Stomach (tissue), 9 donors: ENCODE data around the gene LRMDA. TPM values are rescaled to one million over a fixed set of nuclear protein-coding genes. Genes with fewer than 3 reads are reported as not detected.

Source experiments
- DNase-seq, 2 donors: peaks; one replicate each; pipeline versions ENCODE4 v3.0.0 to v3.0.0-alpha.2; 2013 to 2019
- H3K27ac ChIP-seq, 5 donors: fragments of 200-600 bp in 4 of 5; sonication (generic) in 4 of 5; one replicate each; pipeline ENCODE4 v1.5.1; 2013 to 2019; ENCODE audit warnings: mild to moderate bottlenecking in 1 of 5, moderate library complexity in 1 of 5
- H3K27me3 ChIP-seq, 3 donors: fragments of 200-600 bp; sonication (generic); one replicate each; pipeline ENCODE4 v1.5.1; 2017 to 2019; ENCODE audit warnings: mixed run types in 1 of 3
- H3K36me3 ChIP-seq, 4 donors: fragments of 200-600 bp; sonication (generic); 1 replicate in 3 of 4; 2 replicates in 1 of 4; pipeline ENCODE4 v1.5.1; 2016 to 2019
- H3K4me1 ChIP-seq, 4 donors: fragments of 200-600 bp; sonication (generic); one replicate each; pipeline ENCODE4 v1.5.1; 2016 to 2019
- H3K4me3 ChIP-seq, 4 donors: fragments of 200-600 bp; sonication (generic) in 3 of 4; one replicate each; pipeline ENCODE4 v1.5.1; 2016 to 2019; ENCODE audit warnings: mild to moderate bottlenecking in 1 of 4
- H3K9me3 ChIP-seq, 4 donors: fragments of 200-600 bp; sonication (generic); one replicate each; pipeline ENCODE4 v1.5.1; 2016 to 2019
- CTCF ChIP-seq, 7 experiments: fragments of 450-650 bp in 4 of 7; fragments of 200-600 bp in 3 of 7; sonication (generic) in 3 of 7; IDR thresholded peaks; one replicate each; pipeline ENCODE4 v1.5.1; 2016 to 2019; ENCODE audit warnings: antibody characterized with exemption in 7 of 7, control low read depth in 2 of 7, mild to moderate bottlenecking in 1 of 7
- EP300 ChIP-seq: sonication (generic); formaldehyde crosslinking; IDR thresholded peaks from one replicate; pipeline ENCODE4 v1.6.1; 2017; ENCODE audit warnings: antibody characterized with exemption
- POLR2A ChIP-seq, 4 donors: fragments of 450-650 bp; IDR thresholded peaks; one replicate each; pipeline ENCODE4 v1.6.1; 2016; ENCODE audit warnings: antibody characterized with exemption in 4 of 4, control low read depth in 2 of 4, mild to moderate bottlenecking in 1 of 4, moderate library complexity in 1 of 4
- POLR2AphosphoS5 ChIP-seq, 3 donors: sonication (generic); formaldehyde crosslinking; IDR thresholded peaks; one replicate each; pipeline ENCODE4 v1.6.1; 2016; ENCODE audit warnings: antibody characterized with exemption in 3 of 3
- WGBS, 5 donors: extraction: QIAGEN DNeasy Blood & Tissue Kit in 3 of 5; methylation state at CpG; one replicate each; pipeline versions ENCODE4 v1.1.5 to v1.1.7; 2013 to 2018; 5-methylcytosine and 5-hydroxymethylcytosine counted together
- intact Hi-C: fragments of 100-400 bp; cut with DNase I; formaldehyde crosslinking; loops from one replicate; pipeline ENCODE4 v1.15.1; 2023; ENCODE audit warnings: low total_unique reads
- polyA plus RNA-seq, 3 donors: library from polyadenylated mRNA; stranded (reverse); fragments of 200-250 nt; gene quantifications; one replicate each; pipeline ENCODE4 v1.2.3, GENCODE V29; 2013
- total RNA-seq, 5 donors: library from RNA; depleted of rRNA; stranded (reverse); fragments of >200 nt; gene quantifications; one replicate each; pipeline versions ENCODE4 v1.1.0 to v1.2.3, GENCODE V29; 2014 to 2016
- donor health status: healthy with polysubstance abuse.
- donor health status: Bipolar disorder and iron deficiency.
- donor health status: healthy.

The LRMDA gene
- total and polyA plus RNA-seq, 8 donors: 1.3 to 30.2 (median 13.6) TPM; not detected in 1

GRCh38 chr10:75399461-75400162 is 31.8 kb upstream of the LRMDA start:
- peaks cover 15 to 53% (median 45%) of the 10 kb centered on the region in 4 donors for H3K4me1 ChIP-seq
- no peaks in the 10 kb centered on the region for H3K9me3 ChIP-seq
- peak overlapping the region; percentile 92 to 99 (median 96) for H3K27ac ChIP-seq
- DNase-seq: peak; percentile 84 to 93
- 0 to 4% (median 3%) methylated on average over 3 to 71 of the region's 71 CpGs; no CpG with 5 or more reads in 1 of the 5 donors for WGBS, 5 donors
- H3K4me3 ChIP-seq: peak overlapping the region; percentile 75 to 98 (median 87)
- intact Hi-C loops: loop anchor here (10.0 kb wide), 1 partner anchor 635 kb away; no protein-coding TSS in a partner anchor
- TF ChIP-seq POLR2A (IDR thresholded peaks at IDR 0.05) (no peak), EP300 (no peak), CTCF (IDR thresholded peaks at IDR 0.05) (peak in 4 of 7 experiments; percentile 11 to 77 (median 53)), POLR2AphosphoS5 (IDR thresholded peaks at IDR 0.05) (no peak)
- H3K27me3 ChIP-seq: peaks cover 0 to 49% (median 0%) of the 10 kb centered on the region in 3 donors
- peaks cover 6 to 19% (median 12%) of the 10 kb centered on the region in 4 donors for H3K36me3 ChIP-seq

- intact Hi-C loops: no loop called here
- DNase-seq: no peak
- Histone ChIP-seq H3K27me3 (peaks cover 0 to 50% (median 0%) of the 10 kb centered on the region in 3 donors), H3K9me3 (no peaks in the 10 kb centered on the region), H3K4me1 (peaks cover 14 to 58% (median 45%) of the 10 kb centered on the region in 4 donors), H3K27ac (peak overlapping the region; percentile 92 to 99 (median 96)), H3K36me3 (peaks cover 6 to 18% (median 12%) of the 10 kb centered on the region in 4 donors), H3K4me3 (peak overlapping the region; percentile 75 to 98 (median 87))
- no peak for TF ChIP-seq POLR2AphosphoS5 (IDR thresholded peaks at IDR 0.05)
- no peak for TF ChIP-seq POLR2A (IDR thresholded peaks at IDR 0.05)
- no peak for TF ChIP-seq CTCF (IDR thresholded peaks at IDR 0.05)
- TF ChIP-seq EP300: no peak
- WGBS, 5 donors: 0 to 2% (median 1%) methylated on average over 24 to 39 of the region's 39 CpGs
Measured at GRCh38 chr10:75400163-75400770, 31.2 kb upstream of the LRMDA start.

GRCh38 chr10:75400771-75401568 is 30.5 kb upstream of the LRMDA start:
- H3K27ac ChIP-seq: peak overlapping the region; percentile 92 to 99 (median 96)
- H3K36me3 ChIP-seq: peaks cover 6 to 18% (median 12%) of the 10 kb centered on the region in 4 donors
- H3K27me3 ChIP-seq: peaks cover 0 to 50% (median 0%) of the 10 kb centered on the region in 3 donors
- peak; percentile 58 to 84 for DNase-seq
- peak overlapping the region; percentile 75 to 98 (median 87) for H3K4me3 ChIP-seq
- 0 to 2% (median 1%) methylated on average over 34 to 68 of the region's 68 CpGs for whole genome bisulfite sequencing, 5 donors
- intact Hi-C loops: no loop called here
- H3K4me1 ChIP-seq: peaks cover 14 to 58% (median 45%) of the 10 kb centered on the region in 4 donors
- no peaks in the 10 kb centered on the region for H3K9me3 ChIP-seq
- no peak for TF ChIP-seq CTCF (IDR thresholded peaks at IDR 0.05)
- no peak for TF ChIP-seq POLR2AphosphoS5 (IDR thresholded peaks at IDR 0.05)
- TF ChIP-seq EP300: no peak
- no peak for TF ChIP-seq POLR2A (IDR thresholded peaks at IDR 0.05)
